GM19455 (cell line): Measurements from ENCODE around the gene CUX1.

ENCODE experiments used
- ATAC-seq: cut with Tn5 transposase; IDR thresholded peaks from one replicate; pipeline ENCODE4 v1.9.1; 2021; ENCODE audit not compliant: unreplicated experiment

CUX1 gene

GRCh38 chr7:102197599-102197998 is 380.2 kb downstream of the CUX1 start:
- ATAC-seq, result no peak

- ATAC-seq, result no peak
Observed at GRCh38 chr7:102198417-102198956, 381.1 kb downstream of the CUX1 start.

GRCh38 chr7:102201576-102201975 is 384.1 kb downstream of the CUX1 start:
- ATAC-seq, result no peak

- ATAC-seq, result no peak
Observed at GRCh38 chr7:102202556-102202955, 385.1 kb downstream of the CUX1 start.

- ATAC-seq, result no peak
Observed at GRCh38 chr7:102203218-102203617, 385.8 kb downstream of the CUX1 start.

GRCh38 chr7:102204212-102204611 is 386.8 kb downstream of the CUX1 start:
- ATAC-seq, result no peak

- no peak for ATAC-seq
Observed at GRCh38 chr7:102205915-102206314, 388.5 kb downstream of the CUX1 start.

- no peak for ATAC-seq
Observed at GRCh38 chr7:102208826-102209225, 391.4 kb downstream of the CUX1 start.

- ATAC-seq, result no peak
Observed at GRCh38 chr7:102210787-102211186, 393.4 kb downstream of the CUX1 start.

GRCh38 chr7:102211590-102212550 is 394.4 kb downstream of the CUX1 start:
- peak; percentile 73 for ATAC-seq

GRCh38 chr7:102214477-102215072 is 397.1 kb downstream of the CUX1 start:
- no peak for ATAC-seq

GRCh38 chr7:102215256-102215655 is 397.8 kb downstream of the CUX1 start:
- ATAC-seq, result no peak

GRCh38 chr7:102215711-102216110 is 398.3 kb downstream of the CUX1 start:
- ATAC-seq, result no peak

GRCh38 chr7:102216573-102217314 is 399.3 kb downstream of the CUX1 start:
- no peak for ATAC-seq

- no peak for ATAC-seq
Observed at GRCh38 chr7:102220229-102220850, 402.9 kb downstream of the CUX1 start.

- no peak for ATAC-seq
Observed at GRCh38 chr7:102220960-102221800, 403.8 kb downstream of the CUX1 start.

GRCh38 chr7:102221961-102222360 is 404.5 kb downstream of the CUX1 start:
- no peak for ATAC-seq

GRCh38 chr7:102222445-102222844 is 405.0 kb downstream of the CUX1 start:
- ATAC-seq, result no peak

- ATAC-seq, result no peak
Observed at GRCh38 chr7:102223184-102223583, 405.8 kb downstream of the CUX1 start.

- no peak for ATAC-seq
Observed at GRCh38 chr7:102225025-102225424, 407.6 kb downstream of the CUX1 start.
